HepG2 (cell line): ENCODE measurements around the gene SCAI. TPM values are rescaled to one million over a fixed set of nuclear protein-coding genes. Genes with fewer than 3 reads are reported as not detected.

Experiments used
- BRD4 ChIP-seq: sonication (generic); formaldehyde crosslinking; IDR thresholded peaks from 2 replicates; pipeline ENCODE4 v1.4.0; 2020; ENCODE audit warnings: missing genetic modification reagents
- FIP1L1 ChIP-seq: fragments of 200-400 bp; formaldehyde crosslinking; IDR thresholded peaks from 2 replicates; pipeline ENCODE4 v1.6.1; 2018; ENCODE audit warnings: low read depth, mild to moderate bottlenecking, low read length, moderate library complexity, borderline replicate concordance; ENCODE audit not compliant: insufficient read depth
- GABPB1 ChIP-seq: IDR thresholded peaks from 2 replicates; pipeline ENCODE4 v1.6.1; 2016; ENCODE audit warnings: mild to moderate bottlenecking, missing genetic modification reagents, moderate library complexity, missing compliant biosample characterization
- GMEB1 ChIP-seq: sonication (generic); formaldehyde crosslinking; IDR thresholded peaks from 2 replicates; pipeline ENCODE4 v1.5.1; 2020; ENCODE audit warnings: missing genetic modification reagents, mild to moderate bottlenecking, borderline replicate concordance
- HNF4A ChIP-seq: sonication (generic); formaldehyde crosslinking; IDR thresholded peaks from 2 replicates; pipeline ENCODE4 v1.4.0; 2020; ENCODE audit warnings: missing genetic modification reagents
- KAT8 ChIP-seq: IDR thresholded peaks from 2 replicates; pipeline ENCODE4 v1.6.1; 2016; ENCODE audit warnings: missing genetic modification reagents, missing compliant biosample characterization
- KDM1A ChIP-seq: IDR thresholded peaks from 2 replicates; pipeline ENCODE4 v1.6.1; 2016; ENCODE audit warnings: missing compliant biosample characterization
- KDM5A ChIP-seq: fragments of 200-600 bp; sonication (generic); IDR thresholded peaks from 2 replicates; pipeline ENCODE4 v1.7.0; 2018; ENCODE audit warnings: antibody characterized with exemption, mild to moderate bottlenecking, low read length, borderline replicate concordance
- PHF8 ChIP-seq: sonication (generic); formaldehyde crosslinking; IDR thresholded peaks from 2 replicates; pipeline ENCODE4 v1.5.0; 2020; ENCODE audit warnings: missing genetic modification reagents
- RERE ChIP-seq: IDR thresholded peaks from 2 replicates; pipeline ENCODE4 v1.6.1; 2016; ENCODE audit warnings: low read depth, missing genetic modification reagents, missing compliant biosample characterization
- SAFB2 ChIP-seq: sonication (generic); formaldehyde crosslinking; IDR thresholded peaks from 2 replicates; pipeline ENCODE4 v1.5.1; 2020; ENCODE audit warnings: missing genetic modification reagents, low read depth, mild to moderate bottlenecking, borderline replicate concordance
- STAT6 ChIP-seq: sonication (generic); formaldehyde crosslinking; IDR thresholded peaks from 2 replicates; pipeline ENCODE4 v1.4.0; 2020; ENCODE audit warnings: missing genetic modification reagents, mild to moderate bottlenecking, borderline replicate concordance
- TMF1 ChIP-seq: sonication (generic); formaldehyde crosslinking; IDR thresholded peaks from 2 replicates; pipeline ENCODE4 v1.8.1; 2022; ENCODE audit warnings: low read depth, missing genetic modification reagents
- ZNF160 ChIP-seq: sonication (generic); formaldehyde crosslinking; IDR thresholded peaks from 2 replicates; pipeline ENCODE4 v1.8.0; 2022; ENCODE audit warnings: mild to moderate bottlenecking, inconsistent platforms, missing genetic modification reagents
- ZNF230 ChIP-seq: sonication (generic); formaldehyde crosslinking; IDR thresholded peaks from 2 replicates; pipeline ENCODE4 v1.4.0; 2020; ENCODE audit warnings: mild to moderate bottlenecking, missing genetic modification reagents
- ZNF770 ChIP-seq: sonication (generic); formaldehyde crosslinking; IDR thresholded peaks from 2 replicates; pipeline ENCODE4 v1.5.0; 2020; ENCODE audit warnings: mild to moderate bottlenecking, missing genetic modification reagents
- ZSCAN9 ChIP-seq: IDR thresholded peaks from 2 replicates; pipeline ENCODE4 v1.6.1; 2016; ENCODE audit warnings: borderline replicate concordance
- polyA plus RNA-seq, 8 experiments: library from polyadenylated mRNA; depleted of rRNA in 3 of 8; stranded (reverse) in 7 of 8; unstranded in 1 of 8; fragments of >200 nt; fragmentation: Illumina TruSeq in 4 of 8; extraction: Trizol in 4 of 8; gene quantifications; 2 replicates each; pipeline versions ENCODE4 v1.2.1 to v1.2.3, GENCODE V29; 2011 to 2016; ENCODE audit warnings: low read depth in 4 of 8, missing spikeins in 1 of 8, mixed read lengths in 1 of 8; ENCODE audit not compliant: insufficient read depth in 1 of 8
- total RNA-seq, 5 experiments: library from RNA; depleted of rRNA; stranded (reverse); fragments of >200 nt; fragmentation: Illumina TruSeq; extraction: Trizol; gene quantifications; 2 replicates each; pipeline ENCODE4 v1.2.3, GENCODE V29; 2016; ENCODE audit warnings: low read depth in 1 of 5

Gene SCAI
- total and polyA plus RNA-seq, 2 of the 13 experiments (the other 11 are each of a cell fraction or from before 2014, with no cell fraction given): 4.4 to 8.4 TPM

- TF ChIP-seq RERE (CRISPR knock-in tag) (no peak), ZNF160 (0 out of 2 replicates have a peak, but pooled peaks have one; percentile 83), FIP1L1 (no peak), BRD4 (peak; percentile 16), PHF8 (CRISPR knock-in tag) (peak; percentile 87), KDM1A (CRISPR knock-in tag) (no peak), ZSCAN9 (CRISPR knock-in tag) (peak; percentile 61), GMEB1 (CRISPR knock-in tag) (peak; percentile 92), KDM5A (peak; percentile 7; the same call in 1 of the 2 replicates), ZNF230 (CRISPR knock-in tag) (no peak), SAFB2 (CRISPR knock-in tag) (no peak; the same call in 1 of the 2 replicates), TMF1 (CRISPR knock-in tag) (no peak; the same call in 1 of the 2 replicates), GABPB1 (CRISPR knock-in tag) (peak; percentile 99), STAT6 (CRISPR knock-in tag) (no peak), ZNF770 (CRISPR knock-in tag) (peak; percentile 52; the same call in 1 of the 2 replicates), KAT8 (peak; percentile 97), HNF4A (CRISPR knock-in tag) (no peak)
Measured at GRCh38 chr9:124940894-124941678, 202.2 kb downstream of the SCAI start, which contains the start of gene GOLGA1 (continued).
